ENCODE data around the gene PHF20. TPM values are rescaled to one million over a fixed set of nuclear protein-coding genes. Genes with fewer than 3 reads are reported as not detected.
"Not testable (repeated sequence)": the region's sequence is repeated elsewhere in the genome, so short reads cannot be mapped to it uniquely, and the experiment has no call there.

Gene PHF20
- 72.3 and 86.0 TPM in 2 replicates for total RNA-seq

DNA sequence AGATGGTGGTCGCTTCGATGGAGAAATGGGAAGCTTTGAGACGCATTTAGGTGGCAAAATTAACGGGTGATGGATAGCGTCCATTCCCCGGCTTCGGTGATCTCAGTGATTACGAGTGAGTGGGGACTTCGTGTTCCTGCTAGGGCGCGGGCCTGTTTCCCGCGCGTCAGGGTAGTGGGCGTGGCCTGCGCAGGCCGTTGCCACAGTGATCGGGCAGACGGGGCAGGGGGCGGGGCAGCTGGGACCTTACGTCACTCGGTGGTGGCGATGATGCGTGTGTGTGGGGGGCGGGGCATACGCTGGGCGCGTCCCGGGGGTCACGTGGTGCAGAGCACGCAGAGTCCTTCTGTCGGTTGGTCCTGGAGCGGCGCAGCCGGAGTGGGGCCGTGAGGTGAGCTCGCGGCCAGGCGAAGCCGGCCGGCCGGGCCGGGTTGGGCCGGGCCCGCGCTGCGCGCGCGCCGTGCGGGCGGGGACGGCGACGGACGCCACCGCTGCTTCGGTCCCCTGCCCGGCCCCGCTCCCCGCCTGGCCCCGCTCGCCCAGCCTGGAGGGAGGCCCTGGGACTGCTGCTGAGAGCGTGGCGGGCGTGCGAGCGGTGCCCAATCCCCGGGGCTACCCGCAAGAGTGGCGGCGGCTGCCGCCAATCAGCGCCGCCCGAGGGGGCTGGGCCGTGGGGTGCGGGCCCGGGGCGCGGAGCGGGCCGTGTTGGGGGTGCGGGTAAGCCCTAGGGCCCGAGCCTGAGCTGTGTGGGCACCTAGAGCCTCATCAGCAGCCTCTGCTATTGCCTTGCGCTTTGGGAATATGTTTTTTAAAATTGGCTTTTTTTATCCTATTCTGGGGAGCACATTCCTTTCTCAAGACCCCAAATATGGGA, at the start of gene PHF20:
PHF20 (plus strand) TSS at position 327 of the 874 bp plus-strand sequence. CDS start 29,508 bp downstream, outside the sequence.
- POLR2A ChIA-PET, result interaction anchor here (0.5 to 18.2 kb wide), 16 partner anchors 9 to 317 kb away, joined by 3 to 764 read pairs (median 3); partner anchors contain the start of genes ERGIC3, NFS1, RBM39 and ROMO1
- TF ChIP-seq CTCF (IDR thresholded peaks at IDR 0.05), result no peak
- no peaks in the 10 kb centered on the region for H3K9me3 Mint-ChIP-seq
- DNase-seq, result peak; percentile 98
- CTCF ChIA-PET, result interaction anchor here (1.0 to 2.6 kb wide), 3 partner anchors 30 to 182 kb away, joined by 3 to 21 read pairs (median 4); partner anchors contain the start of genes RBM39 and SCAND1
- H3K4me1 Mint-ChIP-seq, result peaks cover 79% of the 10 kb centered on the region
- H3K4me3 Mint-ChIP-seq, result peak within 1 kb of the TSS; percentile 86
- peaks cover 31% of the 10 kb centered on the region for H3K36me3 Mint-ChIP-seq (ENCODE audit: low read depth)
- intact Hi-C loops (cut with micrococcal nuclease), result loop anchor here (1.0 to 5.0 kb wide), 6 partner anchors 25 to 1407 kb away; partner anchors contain the start of genes CPNE1, MROH8, RBM12 and RBM39
- peak within 1 kb of the TSS; percentile 95 for H3K27ac Mint-ChIP-seq
- ATAC-seq (ENCODE audit: low read depth), result peak; percentile 85
- no peaks in the 10 kb centered on the region for H3K27me3 Mint-ChIP-seq

- intact Hi-C loops (cut with micrococcal nuclease); DNase-seq; CTCF ChIA-PET; ATAC-seq (ENCODE audit: low read depth); H3K9me3 Mint-ChIP-seq; H3K4me1 Mint-ChIP-seq; H3K4me3 Mint-ChIP-seq; H3K27me3 Mint-ChIP-seq; H3K27ac Mint-ChIP-seq: not testable (repeated sequence)
- peaks cover 87% of the 10 kb centered on the region for H3K36me3 Mint-ChIP-seq (ENCODE audit: low read depth)
- POLR2A ChIA-PET, result interaction anchor here (0.6 to 1.4 kb wide), 2 partner anchors 16 to 19 kb away, joined by 3 read pairs; partner anchors contain the start of gene RBM39
These were observed 48.6 kb upstream of the PHF20 start for GRCh38 chr20:35723275-35723639.

GRCh38 chr20:35723652-35724320, 48.0 kb upstream of the PHF20 start:
- CTCF ChIA-PET, H3K27ac Mint-ChIP-seq, DNase-seq: not testable (repeated sequence)

GRCh38 chr20:35724321-35725230, 47.2 kb upstream of the PHF20 start:
- intact Hi-C loops (cut with micrococcal nuclease), result no loop called here
- TF ChIP-seq CTCF (IDR thresholded peaks at IDR 0.05), result no peak
- DNase-seq (no peak), ATAC-seq (ENCODE audit: low read depth) (no peak)
- H3K27ac Mint-ChIP-seq, result no peak overlapping the region
- peaks cover 6% of the 10 kb centered on the region for H3K4me1 Mint-ChIP-seq
- ChIA-PET CTCF (no interaction called here), POLR2A (interaction anchor here (0.6 to 1.0 kb wide), 3 partner anchors 77 to 234 kb away, joined by 4 to 10 read pairs (median 7); no protein-coding TSS in a partner anchor)
- no peaks in the 10 kb centered on the region for H3K27me3 Mint-ChIP-seq
- no peaks in the 10 kb centered on the region for H3K9me3 Mint-ChIP-seq
- peaks cover 90% of the 10 kb centered on the region for H3K36me3 Mint-ChIP-seq (ENCODE audit: low read depth)
- H3K4me3 Mint-ChIP-seq, result no peak overlapping the region

More at GRCh38 chr20:35723652-35724320, 48.0 kb upstream of the PHF20 start:
- H3K36me3 Mint-ChIP-seq (ENCODE audit: low read depth), result peaks cover 90% of the 10 kb centered on the region
- intact Hi-C loops (cut with micrococcal nuclease); H3K4me1 Mint-ChIP-seq; ATAC-seq (ENCODE audit: low read depth); H3K4me3 Mint-ChIP-seq; H3K27me3 Mint-ChIP-seq; H3K9me3 Mint-ChIP-seq: not testable (repeated sequence)
- POLR2A ChIA-PET, result interaction anchor here (0.6 kb wide), 1 partner anchor 18 kb away, joined by 3 read pairs; the partner anchor contains the start of gene RBM39

GRCh38 chr20:35726842-35727711, 44.7 kb upstream of the PHF20 start:
- Mint-ChIP-seq H3K4me1 (peaks cover 10% of the 10 kb centered on the region), H3K4me3 (no peak overlapping the region)
- TF ChIP-seq CTCF (IDR thresholded peaks at IDR 0.05), result no peak

More at GRCh38 chr20:35726842-35727711, 44.7 kb upstream of the PHF20 start:
- no peaks in the 10 kb centered on the region for H3K27me3 Mint-ChIP-seq
- DNase-seq, result no peak
- ChIA-PET CTCF (no interaction called here), POLR2A (interaction anchor here (0.5 to 5.4 kb wide), 8 partner anchors 15 to 244 kb away, joined by 3 to 44 read pairs (median 5); partner anchors contain the start of gene RBM39)
- H3K36me3 Mint-ChIP-seq (ENCODE audit: low read depth), result peaks cover 89% of the 10 kb centered on the region
- H3K9me3 Mint-ChIP-seq, result no peaks in the 10 kb centered on the region
- no peak overlapping the region for H3K27ac Mint-ChIP-seq
- no peak for ATAC-seq (ENCODE audit: low read depth)
- intact Hi-C loops (cut with micrococcal nuclease), result no loop called here
